Panc1 (cell line): Measurements from ENCODE around the gene LYRM4.

Experiments used
- POLR2AphosphoS5 ChIP-seq: IDR thresholded peaks from 2 replicates; pipeline ENCODE4 v1.6.1; 2012; ENCODE audit warnings: mild to moderate bottlenecking, low read depth, low read length, moderate library complexity
- TF ChIP-seq, protein P1 (sequence below): fragments of 450-650 bp; IDR thresholded peaks from 2 replicates; pipeline ENCODE4 v1.5.1; 2017; ENCODE audit warnings: mild to moderate bottlenecking
- TF ChIP-seq, protein P2 (sequence below), 2 experiments: IDR thresholded peaks; 2 replicates each; pipeline ENCODE4 v1.6.1; 2011 to 2012; ENCODE audit warnings: low read depth in 2 of 2, control low read depth in 1 of 2, low read length in 1 of 2, mild to moderate bottlenecking in 1 of 2, moderate library complexity in 1 of 2; ENCODE audit not compliant: insufficient read depth in 1 of 2

DNA sequence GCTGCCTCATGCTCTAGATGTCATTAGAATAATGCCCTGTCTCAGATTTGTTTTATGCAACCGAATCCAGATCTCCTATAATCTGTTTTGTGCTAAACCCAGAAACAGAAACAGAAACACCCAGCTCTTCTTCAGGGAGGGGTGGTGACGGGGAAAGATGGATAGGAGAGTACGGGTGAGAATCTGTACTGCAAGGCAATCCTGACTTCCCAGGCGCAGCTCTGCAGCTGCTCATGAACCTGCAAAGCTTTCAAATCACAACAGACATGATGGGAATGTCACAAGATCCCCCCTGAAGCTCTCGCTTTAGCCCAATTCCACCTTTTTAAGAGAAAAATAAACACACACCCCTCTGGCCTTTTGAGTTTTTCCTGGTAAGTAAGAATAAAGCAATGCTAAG is 104.1 kb downstream of the LYRM4 start:
- TF ChIP-seq, protein P1, sequence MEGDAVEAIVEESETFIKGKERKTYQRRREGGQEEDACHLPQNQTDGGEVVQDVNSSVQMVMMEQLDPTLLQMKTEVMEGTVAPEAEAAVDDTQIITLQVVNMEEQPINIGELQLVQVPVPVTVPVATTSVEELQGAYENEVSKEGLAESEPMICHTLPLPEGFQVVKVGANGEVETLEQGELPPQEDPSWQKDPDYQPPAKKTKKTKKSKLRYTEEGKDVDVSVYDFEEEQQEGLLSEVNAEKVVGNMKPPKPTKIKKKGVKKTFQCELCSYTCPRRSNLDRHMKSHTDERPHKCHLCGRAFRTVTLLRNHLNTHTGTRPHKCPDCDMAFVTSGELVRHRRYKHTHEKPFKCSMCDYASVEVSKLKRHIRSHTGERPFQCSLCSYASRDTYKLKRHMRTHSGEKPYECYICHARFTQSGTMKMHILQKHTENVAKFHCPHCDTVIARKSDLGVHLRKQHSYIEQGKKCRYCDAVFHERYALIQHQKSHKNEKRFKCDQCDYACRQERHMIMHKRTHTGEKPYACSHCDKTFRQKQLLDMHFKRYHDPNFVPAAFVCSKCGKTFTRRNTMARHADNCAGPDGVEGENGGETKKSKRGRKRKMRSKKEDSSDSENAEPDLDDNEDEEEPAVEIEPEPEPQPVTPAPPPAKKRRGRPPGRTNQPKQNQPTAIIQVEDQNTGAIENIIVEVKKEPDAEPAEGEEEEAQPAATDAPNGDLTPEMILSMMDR: no peak
- TF ChIP-seq, protein P2, sequence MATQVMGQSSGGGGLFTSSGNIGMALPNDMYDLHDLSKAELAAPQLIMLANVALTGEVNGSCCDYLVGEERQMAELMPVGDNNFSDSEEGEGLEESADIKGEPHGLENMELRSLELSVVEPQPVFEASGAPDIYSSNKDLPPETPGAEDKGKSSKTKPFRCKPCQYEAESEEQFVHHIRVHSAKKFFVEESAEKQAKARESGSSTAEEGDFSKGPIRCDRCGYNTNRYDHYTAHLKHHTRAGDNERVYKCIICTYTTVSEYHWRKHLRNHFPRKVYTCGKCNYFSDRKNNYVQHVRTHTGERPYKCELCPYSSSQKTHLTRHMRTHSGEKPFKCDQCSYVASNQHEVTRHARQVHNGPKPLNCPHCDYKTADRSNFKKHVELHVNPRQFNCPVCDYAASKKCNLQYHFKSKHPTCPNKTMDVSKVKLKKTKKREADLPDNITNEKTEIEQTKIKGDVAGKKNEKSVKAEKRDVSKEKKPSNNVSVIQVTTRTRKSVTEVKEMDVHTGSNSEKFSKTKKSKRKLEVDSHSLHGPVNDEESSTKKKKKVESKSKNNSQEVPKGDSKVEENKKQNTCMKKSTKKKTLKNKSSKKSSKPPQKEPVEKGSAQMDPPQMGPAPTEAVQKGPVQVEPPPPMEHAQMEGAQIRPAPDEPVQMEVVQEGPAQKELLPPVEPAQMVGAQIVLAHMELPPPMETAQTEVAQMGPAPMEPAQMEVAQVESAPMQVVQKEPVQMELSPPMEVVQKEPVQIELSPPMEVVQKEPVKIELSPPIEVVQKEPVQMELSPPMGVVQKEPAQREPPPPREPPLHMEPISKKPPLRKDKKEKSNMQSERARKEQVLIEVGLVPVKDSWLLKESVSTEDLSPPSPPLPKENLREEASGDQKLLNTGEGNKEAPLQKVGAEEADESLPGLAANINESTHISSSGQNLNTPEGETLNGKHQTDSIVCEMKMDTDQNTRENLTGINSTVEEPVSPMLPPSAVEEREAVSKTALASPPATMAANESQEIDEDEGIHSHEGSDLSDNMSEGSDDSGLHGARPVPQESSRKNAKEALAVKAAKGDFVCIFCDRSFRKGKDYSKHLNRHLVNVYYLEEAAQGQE (IDR thresholded peaks at IDR 0.05; ENCODE audit: insufficient read depth in 1 of 2, low read depth in 2 of 2, low read length in 1 of 2): no peak
- no peak for TF ChIP-seq POLR2AphosphoS5
